Transverse colon (tissue), 4 donors: ENCODE measurements around the gene STK33. TPM values are rescaled to one million over a fixed set of nuclear protein-coding genes. Genes with fewer than 3 reads are reported as not detected.

Experiments used
- DNase-seq: peaks from one replicate; pipeline ENCODE4 v3.0.0-alpha.2; 2019
- H3K27ac ChIP-seq, 4 donors: fragments of 200-600 bp; sonication (generic); 2 replicates each; pipeline ENCODE4 v1.5.1; 2016 to 2018; ENCODE audit warnings: inconsistent platforms in 4 of 4
- H3K27me3 ChIP-seq: fragments of 200-600 bp; sonication (generic); 2 replicates; pipeline ENCODE4 v1.5.1; 2017; ENCODE audit warnings: inconsistent platforms
- H3K36me3 ChIP-seq, 4 donors: fragments of 200-600 bp; sonication (generic); 2 replicates each; pipeline ENCODE4 v1.5.1; 2017 to 2019; ENCODE audit warnings: inconsistent platforms in 4 of 4
- H3K4me1 ChIP-seq, 4 donors: fragments of 200-600 bp; sonication (generic); 2 replicates each; pipeline ENCODE4 v1.5.1; 2017 to 2020; ENCODE audit warnings: inconsistent platforms in 4 of 4
- H3K4me3 ChIP-seq, 4 donors: fragments of 200-600 bp; sonication (generic); 1 replicate in 1 of 4; 2 replicates in 3 of 4; pipeline versions ENCODE4 v1.5.1 to v1.6.1; 2017 to 2019; ENCODE audit warnings: inconsistent platforms in 4 of 4
- H3K9me3 ChIP-seq, 2 donors: fragments of 200-600 bp; sonication (generic); 2 replicates each; pipeline ENCODE4 v1.5.1; 2017 to 2019; ENCODE audit warnings: inconsistent platforms in 2 of 2
- CTCF ChIP-seq, 5 experiments: fragments of 200-600 bp in 3 of 5; fragments of 450-650 bp in 2 of 5; sonication (generic) in 3 of 5; IDR thresholded peaks; 1 replicate in 2 of 5; 2 replicates in 3 of 5; pipeline ENCODE4 v1.5.1; 2016 to 2017; ENCODE audit warnings: antibody characterized with exemption in 5 of 5, inconsistent platforms in 3 of 5, mild to moderate bottlenecking in 2 of 5, moderate library complexity in 1 of 5
- EP300 ChIP-seq: sonication (generic); formaldehyde crosslinking; IDR thresholded peaks from one replicate; pipeline ENCODE4 v1.6.1; 2017; ENCODE audit warnings: antibody characterized with exemption, low read depth
- POLR2A ChIP-seq: fragments of 450-650 bp; IDR thresholded peaks from one replicate; pipeline ENCODE4 v1.6.1; 2016; ENCODE audit warnings: antibody characterized with exemption, mild to moderate bottlenecking, moderate library complexity
- POLR2AphosphoS5 ChIP-seq, 3 donors: sonication (generic); formaldehyde crosslinking; IDR thresholded peaks; one replicate each; pipeline ENCODE4 v1.6.1; 2016; ENCODE audit warnings: antibody characterized with exemption in 3 of 3
- WGBS, 2 donors: methylation state at CpG; one replicate each; pipeline ENCODE4 v1.1.5; 2018; ENCODE audit warnings: low coverage in 1 of 2; 5-methylcytosine and 5-hydroxymethylcytosine counted together
- in situ Hi-C, 4 donors: fragments of 200-750 bp; cut with MboI; loops; one replicate each; pipeline versions ENCODE4 v1.15.0 to v1.15.1; 2017; ENCODE audit warnings: low sequenced_read_pairs in 3 of 4, low pct_ligation_motif_present in 1 of 4, low pct_unique_long_range_greater_than_20kb in 1 of 4
- intact Hi-C: fragments of 100-400 bp; cut with DNase I; formaldehyde crosslinking; loops from one replicate; pipeline ENCODE4 v1.15.1; 2023; ENCODE audit warnings: low total_unique reads
- small RNA-seq, 4 donors: library from RNA; depleted of rRNA; stranded (forward); fragments of <200 nt; gene quantifications; one replicate each; pipeline ENCODE3, GENCODE V24; 2016
- total RNA-seq, 4 donors: library from RNA; depleted of rRNA; stranded (reverse); fragments of >200 nt; gene quantifications; one replicate each; pipeline ENCODE4 v1.1.0, GENCODE V29; 2016

Gene STK33
- total RNA-seq, 4 donors from 2014 or later = 2.0 to 14.2 (median 3.8) TPM

GRCh38 chr11:8344346-8344745 lies 249.7 kb downstream of the STK33 start:
- TF ChIP-seq POLR2A (no peak), POLR2AphosphoS5 (IDR thresholded peaks at IDR 0.05) (no peak), EP300 (no peak), CTCF (IDR thresholded peaks at IDR 0.05) (no peak)
- WGBS, 2 donors = 62 to 65% methylated on average over 2 to 3 of the region's 3 CpGs
- H3K36me3 ChIP-seq = no peaks in the 10 kb centered on the region
- H3K27ac ChIP-seq = no peak overlapping the region
- DNase-seq = no peak
- peaks cover 8% of the 10 kb centered on the region for H3K27me3 ChIP-seq
- H3K4me3 ChIP-seq = no peak overlapping the region
- no peaks in the 10 kb centered on the region for H3K4me1 ChIP-seq
- intact Hi-C loops (no loop called here), in situ Hi-C loops (loop anchor here in 1 of 4 donors (25.0 kb wide), 1 partner anchor 218 kb away; no protein-coding TSS in a partner anchor)
- H3K9me3 ChIP-seq = no peaks in the 10 kb centered on the region

- Histone ChIP-seq H3K9me3 (no peaks in the 10 kb centered on the region), H3K27ac (no peak overlapping the region), H3K36me3 (no peaks in the 10 kb centered on the region), H3K4me3 (no peak overlapping the region), H3K4me1 (no peaks in the 10 kb centered on the region), H3K27me3 (peaks cover 8% of the 10 kb centered on the region)
- in situ Hi-C loops (loop anchor here in 1 of 4 donors (25.0 kb wide), 1 partner anchor 219 kb away; no protein-coding TSS in a partner anchor), intact Hi-C loops (no loop called here)
- DNase-seq = no peak
- 63 to 100% methylated on average over 1 to 18 of the region's 18 CpGs for WGBS, 2 donors
- TF ChIP-seq POLR2A (no peak), POLR2AphosphoS5 (IDR thresholded peaks at IDR 0.05) (no peak), CTCF (IDR thresholded peaks at IDR 0.05) (no peak), EP300 (no peak)
These were observed 251.0 kb downstream of the STK33 start for GRCh38 chr11:8342821-8343681.

- Histone ChIP-seq H3K36me3 (no peaks in the 10 kb centered on the region), H3K27ac (no peak overlapping the region), H3K27me3 (peaks cover 8% of the 10 kb centered on the region), H3K4me1 (no peaks in the 10 kb centered on the region), H3K9me3 (no peaks in the 10 kb centered on the region), H3K4me3 (no peak overlapping the region)
- in situ Hi-C loops = loop anchor here in 1 of 4 donors (25.0 kb wide), 1 partner anchor 220 kb away; no protein-coding TSS in a partner anchor
- 90 to 91% methylated on average over 3 to 5 of the region's 5 CpGs for WGBS, 2 donors
- intact Hi-C loops = no loop called here
- no peak for TF ChIP-seq CTCF (IDR thresholded peaks at IDR 0.05)
- TF ChIP-seq EP300 = no peak
- TF ChIP-seq POLR2AphosphoS5 (IDR thresholded peaks at IDR 0.05) = no peak
- DNase-seq = no peak
These were observed 252.0 kb downstream of the STK33 start for GRCh38 chr11:8341996-8342395.

Small RNAs within 50 kb of the gene (small RNA-seq; reads per million reads assigned to genes)
- 0 reads per million in 4 donors for gene RF00601

Other genes with a start within 250 kb of the STK33 start
- 10 to 100 TPM; 11.7 to 19.7 (median 14.3) TPM for gene TRIM66, start 88.4 kb upstream of the STK33 start, total RNA-seq
- gene RPL27A, start 88.6 kb upstream of the STK33 start, total RNA-seq = 100 to 1,000 TPM; 462 to 843 (median 770) TPM